IMR-90 (cell line): ENCODE data around the gene ATL2. TPM values are rescaled to one million over a fixed set of nuclear protein-coding genes. Genes with fewer than 3 reads are reported as not detected.

Experiments
- ATAC-seq: fragments of 200-7000 bp; cut with Tn5 transposase; 2 replicates; pipeline ENCODE4 v1.9.1; 2020; ENCODE audit warnings: low read depth, mild to moderate bottlenecking, moderate library complexity
- BruUV-seq: library from RNA; stranded (reverse); fragments of 400-500 nt; replicated peaks from 2 replicates; lab custom pipeline; 2021; lab: Mats Ljungman, UMichigan
- CTCF ChIA-PET: fragments of 300-600 bp; formaldehyde crosslinking; extraction: SDS; loops from one replicate; lab custom pipeline; 2021; ENCODE audit warnings: antibody characterized with exemption; lab: Yijun Ruan, JAX
- POLR2A ChIA-PET: fragments of 300-600 bp; sonication (Branson Sonifier 250); formaldehyde crosslinking; loops from one replicate; lab custom pipeline; 2022; ENCODE audit warnings: antibody characterized with exemption; ENCODE audit not compliant: unreplicated experiment; lab: Charles Lee
- DNase-seq: peaks from one replicate; pipeline ENCODE4 v3.0.0; 2013
- H2AFZ ChIP-seq: replicated peaks from 2 replicates; pipeline ENCODE3; 2013; ENCODE audit warnings: low read length, mild to moderate bottlenecking; ENCODE audit not compliant: poor library complexity
- H2AK5ac ChIP-seq: 2 replicates; pipeline ENCODE4 v1.6.1; 2013; ENCODE audit warnings: low read depth, low read length, inconsistent platforms
- H2AK9ac ChIP-seq: replicated peaks from 2 replicates; pipeline ENCODE3; 2013; ENCODE audit warnings: mild to moderate bottlenecking, low read depth, low read length, moderate library complexity; ENCODE audit not compliant: poor library complexity
- H2BK120ac ChIP-seq: 2 replicates; pipeline ENCODE4 v1.6.1; 2013; ENCODE audit warnings: low read depth, low read length, inconsistent platforms
- H2BK15ac ChIP-seq: 3 replicates; pipeline ENCODE4 v1.6.1; 2013; ENCODE audit warnings: low read depth, low read length, inconsistent platforms
- H2BK20ac ChIP-seq: 2 replicates; pipeline ENCODE4 v1.6.1; 2013; ENCODE audit warnings: low read depth, mild to moderate bottlenecking, inconsistent platforms, low read length, moderate library complexity
- H2BK5ac ChIP-seq: 2 replicates; pipeline ENCODE4 v1.6.1; 2013; ENCODE audit warnings: mild to moderate bottlenecking, low read depth, low read length, inconsistent platforms; ENCODE audit not compliant: poor library complexity, severe bottlenecking
- H3K14ac ChIP-seq: replicated peaks from 2 replicates; pipeline ENCODE4 v1.6.1; 2013; ENCODE audit warnings: low read depth, low read length, inconsistent platforms
- H3K18ac ChIP-seq: 2 replicates; pipeline ENCODE4 v1.6.1; 2013; ENCODE audit warnings: low read depth, low read length, control low read depth
- H3K23ac ChIP-seq: 2 replicates; pipeline ENCODE4 v1.6.1; 2013; ENCODE audit warnings: low read depth, low read length, inconsistent platforms
- H3K27ac ChIP-seq: 2 replicates; pipeline ENCODE4 v1.5.1; 2013; ENCODE audit warnings: mild to moderate bottlenecking, control low read depth, low read length; ENCODE audit not compliant: insufficient read depth
- H3K27me3 ChIP-seq: 2 replicates; pipeline ENCODE4 v1.6.1; 2013; ENCODE audit warnings: low read length; ENCODE audit not compliant: control insufficient read depth, insufficient read depth
- H3K36me3 ChIP-seq: 2 replicates; pipeline ENCODE4 v1.6.1; 2013; ENCODE audit warnings: low read length, mixed read lengths; ENCODE audit not compliant: control insufficient read depth, insufficient read depth
- H3K4ac ChIP-seq: 2 replicates; pipeline ENCODE4 v1.6.1; 2013; ENCODE audit warnings: low read depth, low read length, inconsistent platforms
- H3K4me1 ChIP-seq: 2 replicates; pipeline ENCODE4 v1.6.1; 2013; ENCODE audit warnings: low read length, mixed read lengths; ENCODE audit not compliant: control insufficient read depth, insufficient read depth
- H3K4me2 ChIP-seq: 2 replicates; pipeline ENCODE4 v1.6.1; 2013; ENCODE audit warnings: low read depth, mild to moderate bottlenecking, control low read depth, low read length, moderate library complexity
- H3K4me3 ChIP-seq: 2 replicates; pipeline ENCODE4 v1.5.1; 2013; ENCODE audit warnings: low read depth, mild to moderate bottlenecking, control low read depth, low read length, moderate library complexity; ENCODE audit not compliant: insufficient read depth
- H3K56ac ChIP-seq: 2 replicates; pipeline ENCODE4 v1.6.1; 2013; ENCODE audit warnings: low read length, inconsistent platforms; ENCODE audit not compliant: insufficient read depth; ENCODE audit errors: extremely low read depth
- H3K79me1 ChIP-seq, 2 experiments: 2 replicates each; pipeline ENCODE4 v1.6.1; 2013; ENCODE audit warnings: low read length in 2 of 2, inconsistent platforms in 1 of 2, low read depth in 1 of 2
- H3K9ac ChIP-seq: 2 replicates; pipeline ENCODE4 v1.6.1; 2013; ENCODE audit warnings: low read depth, low read length, control low read depth
- H3K9me1 ChIP-seq: 2 replicates; pipeline ENCODE4 v1.6.1; 2013; ENCODE audit warnings: low read length, inconsistent platforms; ENCODE audit not compliant: insufficient read depth
- H3K9me3 ChIP-seq: 2 replicates; pipeline ENCODE4 v1.6.1; 2013; ENCODE audit warnings: low read length; ENCODE audit not compliant: control insufficient read depth, insufficient read depth
- H4K20me1 ChIP-seq: 2 replicates; pipeline ENCODE4 v1.6.1; 2013; ENCODE audit warnings: low read length, inconsistent platforms; ENCODE audit not compliant: insufficient read depth
- H4K5ac ChIP-seq: 2 replicates; pipeline ENCODE4 v1.6.1; 2013; ENCODE audit warnings: mild to moderate bottlenecking, low read depth, low read length, control low read depth
- H4K8ac ChIP-seq, 2 experiments: 2 replicates each; pipeline ENCODE4 v1.6.1; 2013; ENCODE audit warnings: low read depth in 2 of 2, low read length in 2 of 2, control low read depth in 1 of 2, inconsistent platforms in 1 of 2
- H4K91ac ChIP-seq: 2 replicates; pipeline ENCODE4 v1.6.1; 2013; ENCODE audit warnings: low read depth, low read length, inconsistent platforms; ENCODE audit not compliant: insufficient read depth
- BHLHE40 ChIP-seq: fragments of 150-350 bp; IDR thresholded peaks from 2 replicates; pipeline ENCODE4 v1.6.1; 2016; ENCODE audit warnings: mild to moderate bottlenecking, low read depth, low read length
- CEBPB ChIP-seq: IDR thresholded peaks from 2 replicates; pipeline ENCODE4 v1.6.1; 2012; ENCODE audit warnings: low read depth, low read length, improper control_type of control experiment
- CHD1 ChIP-seq: IDR thresholded peaks from 2 replicates; pipeline ENCODE4 v1.6.1; 2012; ENCODE audit warnings: low read depth, low read length, improper control_type of control experiment
- FOS ChIP-seq: fragments of 150-350 bp; IDR thresholded peaks from 2 replicates; pipeline ENCODE4 v1.6.1; 2016; ENCODE audit warnings: low read depth, low read length
- MAFK ChIP-seq: IDR thresholded peaks from 2 replicates; pipeline ENCODE4 v1.6.1; 2012; ENCODE audit warnings: low read depth, low read length, improper control_type of control experiment
- MAZ ChIP-seq: IDR thresholded peaks from 2 replicates; pipeline ENCODE4 v1.6.1; 2012; ENCODE audit warnings: low read depth, mild to moderate bottlenecking, low read length, improper control_type of control experiment, moderate library complexity, borderline replicate concordance
- MXI1 ChIP-seq: IDR thresholded peaks from 2 replicates; pipeline ENCODE4 v1.6.1; 2012; ENCODE audit warnings: low read depth, mild to moderate bottlenecking, low read length, moderate library complexity, borderline replicate concordance
- NFE2L2 ChIP-seq: fragments of 150-350 bp; IDR thresholded peaks from 2 replicates; pipeline ENCODE4 v1.6.1; 2016; ENCODE audit warnings: low read depth, mild to moderate bottlenecking, low read length
- POLR2A ChIP-seq: IDR thresholded peaks from 2 replicates; pipeline ENCODE4 v1.6.1; 2012; ENCODE audit warnings: mild to moderate bottlenecking, low read depth, low read length
- RAD21 ChIP-seq: IDR thresholded peaks from 2 replicates; pipeline ENCODE4 v1.6.1; 2012; ENCODE audit warnings: low read length, improper control_type of control experiment
- RCOR1 ChIP-seq: IDR thresholded peaks from 2 replicates; pipeline ENCODE4 v1.6.1; 2012; ENCODE audit warnings: mild to moderate bottlenecking, low read length, improper control_type of control experiment; ENCODE audit not compliant: insufficient replicate concordance
- RFX5 ChIP-seq: IDR thresholded peaks from 2 replicates; pipeline ENCODE4 v1.8.0; 2012; ENCODE audit warnings: low read depth, mild to moderate bottlenecking, low read length, moderate library complexity
- SMC3 ChIP-seq: fragments of 150-350 bp; IDR thresholded peaks from 2 replicates; pipeline ENCODE4 v1.6.1; 2016; ENCODE audit warnings: low read depth, mild to moderate bottlenecking, antibody characterized with exemption, low read length, moderate library complexity
- WGBS, 2 experiments: methylation state at CpG; one replicate each; pipeline versions ENCODE4 v1.1.5 to v1.1.7; 2013; ENCODE audit warnings: missing lambda C conversion rate in 2 of 2; ENCODE audit not compliant: insufficient read length in 1 of 2; ENCODE audit errors: extremely low coverage in 2 of 2; 5-methylcytosine and 5-hydroxymethylcytosine counted together
- dilution Hi-C: fragments of 300-500 bp; cut with HindIII; formaldehyde crosslinking; loops from one replicate; pipeline ENCODE4 v1.14.3; 2018; ENCODE audit warnings: low sequenced_read_pairs; ENCODE audit not compliant: unreplicated experiment
- in situ Hi-C: fragments of 300-500 bp; cut with MboI; formaldehyde crosslinking; loops from 3 replicates; pipeline ENCODE4 v1.14.3; 2019; ENCODE audit warnings: low sequenced_read_pairs, inconsistent platforms, mixed read lengths
- intact Hi-C: fragments of 100-400 bp; cut with micrococcal nuclease; formaldehyde crosslinking; loops from 2 replicates; pipeline ENCODE4 v1.10.0; 2022
- polyA plus RNA-seq, 3 experiments: library from polyadenylated mRNA; depleted of rRNA; stranded (reverse); fragments of >200 nt; gene quantifications; 2 replicates each; pipeline ENCODE4 v1.2.3, GENCODE V29; 2012; ENCODE audit warnings: low replicate concordance in 1 of 3
- total RNA-seq: library from RNA; depleted of rRNA; stranded (reverse); fragments of >200 nt; gene quantifications from 2 replicates; pipeline ENCODE4 v1.2.3, GENCODE V29; 2012
- TF ChIP-seq, protein P1 (sequence below): fragments of 150-350 bp; IDR thresholded peaks from 2 replicates; pipeline ENCODE4 v1.6.1; 2016; ENCODE audit warnings: low read depth, mild to moderate bottlenecking, low read length, moderate library complexity, borderline replicate concordance
- TF ChIP-seq, protein P2 (sequence below): conservative IDR thresholded peaks from 2 replicates; pipeline ENCODE4 v1.5.1; 2012; ENCODE audit warnings: mild to moderate bottlenecking, low read depth, low read length, improper control_type of control experiment
- TF ChIP-seq, protein P3 (sequence below): fragments of 150-350 bp; IDR thresholded peaks from 2 replicates; pipeline ENCODE4 v1.6.1; 2017; ENCODE audit warnings: mild to moderate bottlenecking, antibody characterized with exemption, low read length, low read depth

The ATL2 gene
- total and polyA plus RNA-seq, 2 of the 4 experiments (the other 2 are of a cell fraction) = 16.0 to 62.6 TPM

DNA sequence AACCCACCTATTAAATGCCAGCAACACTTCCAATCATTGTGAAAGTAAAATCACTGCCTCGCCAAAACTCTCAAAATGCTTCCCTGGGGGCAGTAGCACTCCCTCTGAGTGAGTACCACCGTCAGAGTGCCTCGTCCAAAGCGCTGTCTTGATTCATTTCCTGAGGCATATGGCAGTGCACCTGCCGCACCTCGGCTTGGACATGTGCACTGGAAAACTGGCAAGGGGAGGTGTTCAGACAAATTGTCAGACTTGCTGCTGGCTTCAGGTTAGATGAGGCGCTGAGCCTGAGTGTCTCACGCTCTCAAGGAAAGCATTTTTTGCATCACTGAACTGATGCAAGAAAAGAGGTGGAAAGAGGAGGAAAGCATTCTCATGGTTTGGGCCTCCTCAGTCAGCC lies 132.8 kb downstream of the ATL2 start:
- H3K9me3 ChIP-seq = no peaks in the 10 kb centered on the region
- no peak overlapping the region for H2AK5ac ChIP-seq
- BruUV-seq = no TSS peak
- no peaks in the 10 kb centered on the region for H4K20me1 ChIP-seq
- no peak overlapping the region for H4K91ac ChIP-seq
- peaks cover 25% of the 10 kb centered on the region for H3K27me3 ChIP-seq
- H2BK15ac ChIP-seq = no peak overlapping the region
- no peaks in the 10 kb centered on the region for H3K9me1 ChIP-seq
- H2AFZ ChIP-seq = no peak overlapping the region
- no peak for DNase-seq
- no peak overlapping the region for H3K4me2 ChIP-seq
- in situ Hi-C loops (no loop called here), intact Hi-C loops (no loop called here), dilution Hi-C loops (no loop called here)
- no peak overlapping the region for H2BK5ac ChIP-seq
- H2BK120ac ChIP-seq = no peak overlapping the region
- H3K36me3 ChIP-seq = no peaks in the 10 kb centered on the region
- H2AK9ac ChIP-seq = peak overlapping the region; percentile 5
- TF ChIP-seq RFX5 (no peak), CHD1 (no peak), RCOR1 (no peak), NFE2L2 (no peak), BHLHE40 (no peak), MAZ (no peak), MXI1 (no peak), POLR2A (no peak), CEBPB (no peak), MAFK (no peak), RAD21 (no peak), FOS (no peak), SMC3 (no peak)
- TF ChIP-seq, protein P1, sequence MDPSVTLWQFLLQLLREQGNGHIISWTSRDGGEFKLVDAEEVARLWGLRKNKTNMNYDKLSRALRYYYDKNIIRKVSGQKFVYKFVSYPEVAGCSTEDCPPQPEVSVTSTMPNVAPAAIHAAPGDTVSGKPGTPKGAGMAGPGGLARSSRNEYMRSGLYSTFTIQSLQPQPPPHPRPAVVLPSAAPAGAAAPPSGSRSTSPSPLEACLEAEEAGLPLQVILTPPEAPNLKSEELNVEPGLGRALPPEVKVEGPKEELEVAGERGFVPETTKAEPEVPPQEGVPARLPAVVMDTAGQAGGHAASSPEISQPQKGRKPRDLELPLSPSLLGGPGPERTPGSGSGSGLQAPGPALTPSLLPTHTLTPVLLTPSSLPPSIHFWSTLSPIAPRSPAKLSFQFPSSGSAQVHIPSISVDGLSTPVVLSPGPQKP = no peak
- TF ChIP-seq, protein P2, sequence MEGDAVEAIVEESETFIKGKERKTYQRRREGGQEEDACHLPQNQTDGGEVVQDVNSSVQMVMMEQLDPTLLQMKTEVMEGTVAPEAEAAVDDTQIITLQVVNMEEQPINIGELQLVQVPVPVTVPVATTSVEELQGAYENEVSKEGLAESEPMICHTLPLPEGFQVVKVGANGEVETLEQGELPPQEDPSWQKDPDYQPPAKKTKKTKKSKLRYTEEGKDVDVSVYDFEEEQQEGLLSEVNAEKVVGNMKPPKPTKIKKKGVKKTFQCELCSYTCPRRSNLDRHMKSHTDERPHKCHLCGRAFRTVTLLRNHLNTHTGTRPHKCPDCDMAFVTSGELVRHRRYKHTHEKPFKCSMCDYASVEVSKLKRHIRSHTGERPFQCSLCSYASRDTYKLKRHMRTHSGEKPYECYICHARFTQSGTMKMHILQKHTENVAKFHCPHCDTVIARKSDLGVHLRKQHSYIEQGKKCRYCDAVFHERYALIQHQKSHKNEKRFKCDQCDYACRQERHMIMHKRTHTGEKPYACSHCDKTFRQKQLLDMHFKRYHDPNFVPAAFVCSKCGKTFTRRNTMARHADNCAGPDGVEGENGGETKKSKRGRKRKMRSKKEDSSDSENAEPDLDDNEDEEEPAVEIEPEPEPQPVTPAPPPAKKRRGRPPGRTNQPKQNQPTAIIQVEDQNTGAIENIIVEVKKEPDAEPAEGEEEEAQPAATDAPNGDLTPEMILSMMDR = no peak
- TF ChIP-seq, protein P3, sequence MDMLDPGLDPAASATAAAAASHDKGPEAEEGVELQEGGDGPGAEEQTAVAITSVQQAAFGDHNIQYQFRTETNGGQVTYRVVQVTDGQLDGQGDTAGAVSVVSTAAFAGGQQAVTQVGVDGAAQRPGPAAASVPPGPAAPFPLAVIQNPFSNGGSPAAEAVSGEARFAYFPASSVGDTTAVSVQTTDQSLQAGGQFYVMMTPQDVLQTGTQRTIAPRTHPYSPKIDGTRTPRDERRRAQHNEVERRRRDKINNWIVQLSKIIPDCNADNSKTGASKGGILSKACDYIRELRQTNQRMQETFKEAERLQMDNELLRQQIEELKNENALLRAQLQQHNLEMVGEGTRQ = no peak
- POLR2A ChIA-PET = no interaction called here
- H3K27ac ChIP-seq = no peak overlapping the region
- no peak overlapping the region for H3K56ac ChIP-seq
- no peak for ATAC-seq
- no peak overlapping the region for H3K4ac ChIP-seq
- no peak overlapping the region for H2BK20ac ChIP-seq
- 88% methylated on average over 5 of the region's 8 CpGs; no CpG with 5 or more reads in 1 of the 2 experiments for WGBS, 2 experiments
- CTCF ChIA-PET = no interaction called here
- H3K9ac ChIP-seq = no peak overlapping the region
- no peak overlapping the region for H3K14ac ChIP-seq
- no peaks in the 10 kb centered on the region for H3K4me1 ChIP-seq
- H4K5ac ChIP-seq = no peak overlapping the region
- H3K79me1 ChIP-seq = no peaks in the 10 kb centered on the region
- no peak overlapping the region for H3K23ac ChIP-seq
- H3K18ac ChIP-seq = no peak overlapping the region
- H3K4me3 ChIP-seq = no peak overlapping the region
- no peak overlapping the region for H4K8ac ChIP-seq
